Body of pancreas (tissue), 4 donors: ENCODE measurements around the gene IL20. TPM values are rescaled to one million over a fixed set of nuclear protein-coding genes. Genes with fewer than 3 reads are reported as not detected.

Experiments
- ATAC-seq: fragments of 150-250 bp; one replicate; pipeline ENCODE4 v1.9.1; 2016
- DNase-seq, 4 donors: peaks; one replicate each; pipeline ENCODE4 v3.0.0-alpha.2; 2019
- H3K27ac ChIP-seq, 4 donors: fragments of 200-600 bp; sonication (generic); 1 replicate in 3 of 4; 2 replicates in 1 of 4; pipeline versions ENCODE4 v1.5.1 to v1.6.1; 2016 to 2019; ENCODE audit warnings: mild to moderate bottlenecking in 1 of 4, mixed read lengths in 1 of 4, moderate library complexity in 1 of 4
- H3K27me3 ChIP-seq, 2 donors: fragments of 200-600 bp; sonication (generic); one replicate each; pipeline ENCODE4 v1.6.0; 2016; ENCODE audit warnings: mild to moderate bottlenecking in 1 of 2
- H3K36me3 ChIP-seq, 2 donors: fragments of 200-600 bp; sonication (generic); replicated peaks in 1 of 2; 2 replicates each; pipeline ENCODE4 v1.5.1; 2016; ENCODE audit warnings: low read depth in 2 of 2; ENCODE audit not compliant: insufficient read depth in 1 of 2
- H3K4me1 ChIP-seq: fragments of 200-600 bp; sonication (generic); one replicate; pipeline ENCODE4 v1.6.0; 2016
- H3K4me3 ChIP-seq, 2 donors: fragments of 200-600 bp; sonication (generic); 1 replicate in 1 of 2; 2 replicates in 1 of 2; pipeline ENCODE4 v1.5.1; 2016 to 2019
- H3K9me3 ChIP-seq, 3 donors: fragments of 200-600 bp; sonication (generic); 1 replicate in 2 of 3; 2 replicates in 1 of 3; pipeline ENCODE4 v1.5.1; 2016
- POLR2A ChIP-seq, 3 donors: fragments of 450-650 bp; IDR thresholded peaks; one replicate each; pipeline ENCODE4 v1.6.1; 2016; ENCODE audit warnings: antibody characterized with exemption in 3 of 3, mild to moderate bottlenecking in 2 of 3
- WGBS, 2 donors: methylation state at CpG; one replicate each; pipeline ENCODE4 v1.1.5; 2017; 5-methylcytosine and 5-hydroxymethylcytosine counted together
- intact Hi-C: fragments of 100-400 bp; cut with DNase I; formaldehyde crosslinking; loops from one replicate; pipeline ENCODE4 v1.15.1; 2023
- total RNA-seq, 2 donors: library from RNA; depleted of rRNA; stranded (reverse); fragments of >200 nt; gene quantifications; one replicate each; pipeline ENCODE4 v1.1.0, GENCODE V29; 2016
- TF ChIP-seq, protein P1 (sequence below), 7 experiments: fragments of 450-650 bp in 4 of 7; fragments of 200-600 bp in 3 of 7; sonication (generic) in 3 of 7; IDR thresholded peaks; one replicate each; pipeline ENCODE4 v1.5.1; 2016 to 2019; ENCODE audit warnings: antibody characterized with exemption in 7 of 7

IL20 gene
- total RNA-seq, 2 donors from 2014 or later, result not detected

DNA sequence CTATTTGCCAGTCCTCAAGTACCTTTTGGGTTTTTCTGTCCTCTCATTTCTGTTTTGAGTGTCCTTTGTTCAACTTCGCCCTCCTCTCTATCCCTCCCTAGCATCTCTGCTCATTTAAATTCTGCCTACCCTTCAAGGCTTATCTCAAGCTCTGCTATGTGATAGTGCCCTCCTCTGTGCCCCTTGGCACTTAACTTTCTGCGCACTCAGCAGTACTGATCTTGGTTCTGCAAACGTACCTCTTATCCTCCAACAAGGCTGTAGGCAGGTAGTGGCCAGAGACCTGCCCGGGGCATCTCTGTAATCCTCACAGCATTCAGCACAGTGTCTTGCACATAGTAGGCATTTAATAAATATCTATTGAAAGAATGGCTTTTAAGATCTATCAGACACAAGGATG is 5.3 kb upstream of the IL20 start:
- TF ChIP-seq POLR2A (IDR thresholded peaks at IDR 0.05), result no peak
- TF ChIP-seq, protein P1, sequence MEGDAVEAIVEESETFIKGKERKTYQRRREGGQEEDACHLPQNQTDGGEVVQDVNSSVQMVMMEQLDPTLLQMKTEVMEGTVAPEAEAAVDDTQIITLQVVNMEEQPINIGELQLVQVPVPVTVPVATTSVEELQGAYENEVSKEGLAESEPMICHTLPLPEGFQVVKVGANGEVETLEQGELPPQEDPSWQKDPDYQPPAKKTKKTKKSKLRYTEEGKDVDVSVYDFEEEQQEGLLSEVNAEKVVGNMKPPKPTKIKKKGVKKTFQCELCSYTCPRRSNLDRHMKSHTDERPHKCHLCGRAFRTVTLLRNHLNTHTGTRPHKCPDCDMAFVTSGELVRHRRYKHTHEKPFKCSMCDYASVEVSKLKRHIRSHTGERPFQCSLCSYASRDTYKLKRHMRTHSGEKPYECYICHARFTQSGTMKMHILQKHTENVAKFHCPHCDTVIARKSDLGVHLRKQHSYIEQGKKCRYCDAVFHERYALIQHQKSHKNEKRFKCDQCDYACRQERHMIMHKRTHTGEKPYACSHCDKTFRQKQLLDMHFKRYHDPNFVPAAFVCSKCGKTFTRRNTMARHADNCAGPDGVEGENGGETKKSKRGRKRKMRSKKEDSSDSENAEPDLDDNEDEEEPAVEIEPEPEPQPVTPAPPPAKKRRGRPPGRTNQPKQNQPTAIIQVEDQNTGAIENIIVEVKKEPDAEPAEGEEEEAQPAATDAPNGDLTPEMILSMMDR (IDR thresholded peaks at IDR 0.05), result no peak
- intact Hi-C loops, result no loop called here

GRCh38 chr1:206863266-206863665 is 2.2 kb upstream of the IL20 start:
- Histone ChIP-seq H3K36me3 (no peaks in the 10 kb centered on the region), H3K27me3 (no peaks in the 10 kb centered on the region), H3K9me3 (no peaks in the 10 kb centered on the region), H3K4me3 (no peak overlapping the region), H3K27ac (no peak overlapping the region), H3K4me1 (peaks cover 8% of the 10 kb centered on the region)
- 8 to 13% methylated on average over 1 of the region's 1 CpG for WGBS, 2 donors
- intact Hi-C loops, result no loop called here
- DNase-seq, result no peak
- ATAC-seq, result no peak
- TF ChIP-seq, protein P1 (IDR thresholded peaks at IDR 0.05), result no peak
- no peak for TF ChIP-seq POLR2A (IDR thresholded peaks at IDR 0.05)

More for the DNA sequence above, 5.3 kb upstream of the IL20 start:
- no peak overlapping the region for H3K4me3 ChIP-seq
- 75 to 80% methylated on average over 4 of the region's 4 CpGs for WGBS, 2 donors
- no peaks in the 10 kb centered on the region for H3K36me3 ChIP-seq
- H3K27me3 ChIP-seq, result no peaks in the 10 kb centered on the region
- DNase-seq (no peak), ATAC-seq (no peak)
- no peaks in the 10 kb centered on the region for H3K9me3 ChIP-seq
- H3K4me1 ChIP-seq, result peaks cover 6% of the 10 kb centered on the region
- H3K27ac ChIP-seq, result no peak overlapping the region

DNA sequence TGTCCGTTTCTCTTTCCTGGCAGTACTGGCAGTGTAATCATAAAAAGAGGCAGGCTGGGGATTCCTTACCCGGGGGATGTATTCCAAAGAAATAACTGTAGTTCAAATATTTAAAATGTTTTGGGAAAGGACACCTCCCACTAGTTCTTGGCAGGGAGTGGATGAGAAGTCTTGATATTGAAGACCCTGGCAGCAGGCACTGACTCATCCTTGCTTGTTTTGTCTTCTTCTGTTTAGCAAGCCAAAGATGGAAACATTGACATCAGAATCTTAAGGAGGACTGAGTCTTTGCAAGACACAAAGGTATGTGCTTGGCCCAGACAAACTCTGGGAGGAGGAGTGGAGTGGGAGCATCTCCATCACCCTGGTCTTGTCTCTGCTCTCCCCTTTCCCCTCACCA is 639 bp downstream of the IL20 start:
- no peak overlapping the region for H3K4me3 ChIP-seq
- peaks cover 8% of the 10 kb centered on the region for H3K4me1 ChIP-seq
- no peaks in the 10 kb centered on the region for H3K27me3 ChIP-seq
- no peaks in the 10 kb centered on the region for H3K36me3 ChIP-seq
- intact Hi-C loops, result no loop called here
- no peak overlapping the region for H3K27ac ChIP-seq
- WGBS, 2 donors, result 71 to 75% methylated on average over 2 of the region's 2 CpGs
- ATAC-seq (no peak), DNase-seq (no peak)
- TF ChIP-seq, protein P1 (IDR thresholded peaks at IDR 0.05), result no peak
- TF ChIP-seq POLR2A (IDR thresholded peaks at IDR 0.05), result no peak
- H3K9me3 ChIP-seq, result no peaks in the 10 kb centered on the region

DNA sequence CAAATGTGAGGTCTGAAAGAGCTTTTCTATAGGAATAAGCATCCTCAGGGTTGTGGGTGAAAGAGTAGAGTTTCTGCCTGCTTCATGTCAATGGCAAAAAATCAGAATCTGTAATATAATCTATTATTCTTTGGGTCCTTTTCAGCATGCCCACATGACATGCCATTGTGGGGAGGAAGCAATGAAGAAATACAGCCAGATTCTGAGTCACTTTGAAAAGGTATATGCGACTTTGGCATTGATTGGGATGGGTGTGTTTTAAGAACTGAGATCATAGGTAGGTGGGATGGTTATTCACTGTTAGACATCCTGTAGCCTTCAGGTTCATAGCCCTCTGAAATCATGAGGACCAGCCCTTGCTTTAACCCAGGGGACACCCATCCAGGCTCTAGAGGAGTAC is 1.8 kb downstream of the IL20 start:
- ATAC-seq (no peak), DNase-seq (no peak)
- no peaks in the 10 kb centered on the region for H3K27me3 ChIP-seq
- H3K4me1 ChIP-seq, result peaks cover 8% of the 10 kb centered on the region
- H3K27ac ChIP-seq, result no peak overlapping the region
- H3K9me3 ChIP-seq, result no peaks in the 10 kb centered on the region
- H3K4me3 ChIP-seq, result no peak overlapping the region
- intact Hi-C loops, result no loop called here
- H3K36me3 ChIP-seq, result no peaks in the 10 kb centered on the region
- WGBS, 2 donors, result 64 to 81% methylated on average over 1 of the region's 1 CpG
- TF ChIP-seq, protein P1 (IDR thresholded peaks at IDR 0.05), result no peak
- no peak for TF ChIP-seq POLR2A (IDR thresholded peaks at IDR 0.05)

DNA sequence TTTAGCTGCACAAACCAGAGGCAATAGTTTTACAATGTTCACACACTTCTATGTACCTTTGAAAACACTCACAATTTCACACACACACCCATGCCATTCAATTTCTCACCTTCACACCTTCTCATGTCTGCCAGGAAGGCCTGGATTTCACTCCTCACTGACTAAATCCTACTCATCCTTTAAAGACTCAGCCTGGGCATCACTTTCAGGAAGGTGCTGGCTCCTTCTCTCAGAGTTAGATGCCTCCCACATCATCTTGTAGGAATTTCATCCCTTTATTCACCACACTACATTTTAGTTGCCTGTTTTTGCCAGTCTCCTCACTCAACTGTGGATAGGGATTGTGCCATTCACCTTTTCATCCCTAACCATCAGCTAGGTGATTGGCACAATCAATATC is 2.3 kb downstream of the IL20 start:
- peaks cover 8% of the 10 kb centered on the region for H3K4me1 ChIP-seq
- TF ChIP-seq, protein P1 (IDR thresholded peaks at IDR 0.05), result no peak
- TF ChIP-seq POLR2A (IDR thresholded peaks at IDR 0.05), result no peak
- no peaks in the 10 kb centered on the region for H3K36me3 ChIP-seq
- intact Hi-C loops, result no loop called here
- DNase-seq, result no peak
- H3K4me3 ChIP-seq, result no peak overlapping the region
- ATAC-seq, result no peak
- no peaks in the 10 kb centered on the region for H3K9me3 ChIP-seq
- H3K27ac ChIP-seq, result no peak overlapping the region
- no peaks in the 10 kb centered on the region for H3K27me3 ChIP-seq
